Medulla oblongata (tissue), 1 donor: ENCODE data around the gene FAM171A2.

ENCODE experiments used
- DNase-seq: peaks from one replicate; pipeline ENCODE4 v3.0.0-alpha.2; 2015; ENCODE audit errors: extremely low spot score

FAM171A2 gene

GRCh38 chr17:44307387-44308186 lies 56.1 kb downstream of the FAM171A2 start:
- peak; percentile 90 for DNase-seq

- no peak for DNase-seq
These were observed 59.0 kb downstream of the FAM171A2 start for GRCh38 chr17:44304651-44305050.
